Large intestine (tissue), 3 donors: ENCODE data around the gene ANKRD60. TPM values are rescaled to one million over a fixed set of nuclear protein-coding genes. Genes with fewer than 3 reads are reported as not detected.
A peak's percentile ranks its signal among the peaks of the same experiment; 100 is the strongest.

Experiments
- DNase-seq, 2 donors: peaks; one replicate each; pipeline versions ENCODE4 v3.0.0 to v3.0.0-alpha.2; 2013
- H3K27ac ChIP-seq: one replicate; pipeline ENCODE4 v1.5.1; 2013; ENCODE audit warnings: low read length
- H3K27me3 ChIP-seq: 2 replicates; pipeline ENCODE4 v1.6.1; 2013; ENCODE audit warnings: low read length; ENCODE audit not compliant: control insufficient read depth, insufficient read depth
- H3K36me3 ChIP-seq: 2 replicates; pipeline ENCODE4 v1.6.1; 2013; ENCODE audit warnings: low read length; ENCODE audit not compliant: control insufficient read depth, insufficient read depth
- H3K4me1 ChIP-seq: one replicate; pipeline ENCODE4 v1.6.1; 2013; ENCODE audit warnings: low read length; ENCODE audit not compliant: control insufficient read depth, insufficient read depth
- H3K4me3 ChIP-seq: one replicate; pipeline ENCODE4 v1.5.1; 2013; ENCODE audit warnings: low read length
- H3K9me3 ChIP-seq: one replicate; pipeline ENCODE4 v1.6.1; 2013; ENCODE audit warnings: mild to moderate bottlenecking, low read depth, low read length, moderate library complexity; ENCODE audit not compliant: control insufficient read depth
- WGBS: methylation state at CpG from one replicate; pipeline ENCODE4 v1.1.5; 2013; ENCODE audit warnings: low lambda C conversion rate; ENCODE audit not compliant: insufficient coverage; 5-methylcytosine and 5-hydroxymethylcytosine counted together
- polyA plus RNA-seq: library from polyadenylated mRNA; unstranded; fragments of 120-200 nt; gene quantifications from one replicate; pipeline ENCODE4 v1.2.1, GENCODE V29; 2013

Gene ANKRD60
- polyA plus RNA-seq, 1 donor: not detected

DNA sequence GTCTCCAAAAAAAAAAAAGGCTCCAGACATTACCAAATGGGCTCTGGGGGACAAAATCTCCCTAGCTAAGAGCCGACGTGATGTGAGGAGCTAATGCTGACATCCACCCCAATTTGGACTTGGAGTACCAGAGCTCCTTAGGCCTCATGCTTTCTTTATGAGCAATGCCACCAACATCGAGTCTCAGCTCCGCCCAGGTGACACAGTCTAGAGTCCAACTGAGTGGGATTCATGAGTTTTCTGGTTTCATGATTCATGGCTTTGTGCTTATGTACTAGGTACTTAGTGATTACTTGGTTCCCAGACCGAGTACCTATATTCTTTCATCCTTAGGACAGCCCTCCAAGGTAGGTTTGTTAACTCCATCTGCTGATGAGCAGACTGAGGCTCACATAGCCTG lies 4.4 kb downstream of the ANKRD60 start:
- Histone ChIP-seq H3K4me3 (no peak overlapping the region), H3K36me3 (no peaks in the 10 kb centered on the region), H3K9me3 (peaks cover 6% of the 10 kb centered on the region), H3K27ac (no peak overlapping the region), H3K27me3 (peaks cover 74% of the 10 kb centered on the region), H3K4me1 (no peaks in the 10 kb centered on the region)
- WGBS: no CpG with 5 or more reads among the region's 5 CpGs
- peak in 1 of 2 donors; percentile 44 for DNase-seq

DNA sequence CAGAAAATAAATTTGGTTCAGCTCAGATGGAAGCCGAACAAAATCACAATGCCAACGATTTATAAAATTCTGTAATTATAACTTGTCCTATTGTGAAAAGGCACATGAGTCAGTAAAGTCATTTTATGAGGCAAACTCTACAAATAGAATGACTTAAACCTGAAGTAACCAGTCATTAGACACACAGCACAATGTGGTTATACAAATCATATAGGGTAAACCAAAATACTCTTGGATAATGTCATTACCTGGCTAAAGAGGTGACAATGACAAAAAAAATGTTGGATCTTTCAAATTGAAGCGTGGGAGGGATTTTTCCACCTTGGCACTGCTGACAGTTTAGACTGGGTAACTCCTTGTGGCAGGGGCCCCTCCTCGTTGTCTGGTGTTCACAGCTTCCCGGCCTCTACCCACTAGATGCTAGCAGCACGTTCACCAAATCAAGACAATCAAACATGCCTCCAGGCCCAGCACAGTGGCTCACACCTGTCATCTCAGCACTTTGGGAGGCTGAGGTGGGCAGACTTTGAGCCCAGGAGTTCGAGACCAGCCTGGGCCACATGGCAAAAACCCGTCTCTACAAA lies 5.0 kb downstream of the ANKRD60 start:
- DNase-seq: no peak
- 80% methylated on average over 1 of the region's 8 CpGs for WGBS

DNA sequence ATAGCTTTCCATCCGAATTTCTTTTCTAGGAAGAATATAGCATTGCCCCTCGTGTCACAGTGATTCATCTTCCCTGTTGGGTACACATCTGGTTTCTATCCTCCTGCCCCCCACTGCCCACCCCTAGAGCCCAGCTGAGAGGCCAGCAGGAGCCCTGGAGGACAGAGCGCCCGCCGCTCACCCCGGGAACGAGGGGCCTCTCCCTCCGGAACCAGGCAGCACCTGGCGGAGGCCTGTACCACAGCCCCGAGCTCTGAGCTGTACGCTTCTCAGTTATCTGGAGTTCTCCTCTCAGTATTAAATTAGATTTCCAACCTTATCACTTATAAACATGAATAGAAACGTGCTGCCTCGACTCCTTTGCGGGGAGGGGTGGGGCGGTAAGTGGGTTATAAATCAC lies 6.0 kb downstream of the ANKRD60 start:
- Histone ChIP-seq H3K36me3 (no peaks in the 10 kb centered on the region), H3K4me3 (no peak overlapping the region), H3K27me3 (peaks cover 66% of the 10 kb centered on the region), H3K27ac (no peak overlapping the region), H3K4me1 (no peaks in the 10 kb centered on the region), H3K9me3 (peaks cover 9% of the 10 kb centered on the region)
- DNase-seq: no peak
- 100% methylated on average over 1 of the region's 15 CpGs for WGBS

More for the DNA sequence above, 5.0 kb downstream of the ANKRD60 start:
- H3K27me3 ChIP-seq: peaks cover 75% of the 10 kb centered on the region
- no peak overlapping the region for H3K27ac ChIP-seq
- peaks cover 9% of the 10 kb centered on the region for H3K9me3 ChIP-seq
- no peaks in the 10 kb centered on the region for H3K4me1 ChIP-seq
- H3K36me3 ChIP-seq: no peaks in the 10 kb centered on the region
- H3K4me3 ChIP-seq: no peak overlapping the region

DNA sequence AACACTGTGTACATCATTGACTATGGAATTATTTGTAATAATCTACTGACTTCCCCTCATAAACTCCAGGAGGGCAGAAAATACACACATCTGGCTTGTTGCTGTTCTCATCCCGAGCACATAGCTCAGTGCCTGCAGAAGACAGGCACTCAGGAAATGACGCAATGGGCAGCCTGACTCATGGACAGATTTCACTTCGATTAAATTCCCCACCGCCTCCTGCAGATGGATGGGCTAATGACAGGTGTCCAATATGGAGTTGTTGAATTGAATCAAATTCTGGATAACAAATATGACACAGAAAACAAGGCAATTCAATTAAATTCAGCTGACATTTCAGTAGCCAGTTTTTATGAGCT lies 9.1 kb downstream of the ANKRD60 start:
- no peaks in the 10 kb centered on the region for H3K36me3 ChIP-seq
- no peak for DNase-seq
- H3K9me3 ChIP-seq: peaks cover 9% of the 10 kb centered on the region
- WGBS: no CpG with 5 or more reads among the region's 4 CpGs
- peaks cover 41% of the 10 kb centered on the region for H3K27me3 ChIP-seq
- no peak overlapping the region for H3K4me3 ChIP-seq
- H3K27ac ChIP-seq: no peak overlapping the region
- H3K4me1 ChIP-seq: no peaks in the 10 kb centered on the region

DNA sequence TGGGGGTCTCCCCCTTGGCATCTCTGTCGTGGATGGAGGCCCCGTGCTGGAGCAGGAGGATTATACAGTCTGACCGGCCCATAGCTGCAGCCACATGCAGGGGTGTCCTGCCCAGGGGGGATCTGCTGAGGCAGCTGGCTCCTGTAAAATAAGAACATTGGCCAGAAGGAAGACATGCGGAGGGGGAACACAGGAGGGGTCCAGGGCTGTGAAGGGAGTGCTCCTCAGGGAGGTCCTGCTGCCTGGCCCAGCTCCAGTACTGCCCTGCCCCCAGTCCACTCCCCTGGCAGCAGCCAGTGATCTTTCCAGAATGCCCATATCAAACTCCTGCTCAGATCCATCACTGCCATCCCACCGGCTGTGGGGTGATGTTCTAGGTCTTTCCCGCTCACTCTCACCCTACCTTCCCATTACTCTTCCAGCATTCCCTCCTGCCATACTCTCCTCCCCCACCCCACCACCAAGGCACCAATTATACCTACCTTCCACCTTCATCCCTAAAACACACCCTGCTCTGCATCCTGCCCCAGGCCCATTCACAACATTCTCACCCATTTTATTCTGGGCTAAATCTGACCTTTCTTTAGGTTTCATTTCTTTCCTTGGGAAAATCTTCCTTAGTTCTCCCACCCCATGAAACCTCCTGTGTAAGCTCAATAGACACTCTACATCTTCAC lies 9.7 kb downstream of the ANKRD60 start:
- Histone ChIP-seq H3K9me3 (peaks cover 9% of the 10 kb centered on the region), H3K4me1 (no peaks in the 10 kb centered on the region), H3K36me3 (no peaks in the 10 kb centered on the region), H3K4me3 (no peak overlapping the region), H3K27ac (no peak overlapping the region), H3K27me3 (peaks cover 38% of the 10 kb centered on the region)
- no peak for DNase-seq
- 100% methylated on average over 2 of the region's 6 CpGs for WGBS

DNA sequence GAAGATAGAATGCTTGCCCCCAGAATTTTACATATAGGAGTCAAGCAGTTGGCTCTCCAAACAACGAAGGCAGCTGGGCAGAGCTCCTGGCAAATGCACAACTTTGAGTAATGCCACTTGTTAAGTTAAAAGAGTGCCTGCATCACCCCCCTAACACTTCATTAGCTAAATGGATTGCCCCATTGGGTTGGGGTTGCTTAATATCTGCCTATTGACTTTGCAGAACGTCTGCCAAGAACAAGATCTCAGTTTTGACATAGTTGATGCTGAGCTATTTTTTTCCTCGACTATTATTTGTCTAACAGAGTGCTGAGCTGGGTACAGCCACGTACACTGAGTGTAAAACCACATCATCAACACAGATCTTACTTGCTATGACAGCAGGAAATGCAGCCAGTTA lies 12.1 kb downstream of the ANKRD60 start:
- Histone ChIP-seq H3K36me3 (no peaks in the 10 kb centered on the region), H3K9me3 (peaks cover 9% of the 10 kb centered on the region), H3K27me3 (peaks cover 35% of the 10 kb centered on the region), H3K27ac (no peak overlapping the region), H3K4me1 (no peaks in the 10 kb centered on the region), H3K4me3 (no peak overlapping the region)
- no peak for DNase-seq
- WGBS: 80% methylated on average over 1 of the region's 4 CpGs

DNA sequence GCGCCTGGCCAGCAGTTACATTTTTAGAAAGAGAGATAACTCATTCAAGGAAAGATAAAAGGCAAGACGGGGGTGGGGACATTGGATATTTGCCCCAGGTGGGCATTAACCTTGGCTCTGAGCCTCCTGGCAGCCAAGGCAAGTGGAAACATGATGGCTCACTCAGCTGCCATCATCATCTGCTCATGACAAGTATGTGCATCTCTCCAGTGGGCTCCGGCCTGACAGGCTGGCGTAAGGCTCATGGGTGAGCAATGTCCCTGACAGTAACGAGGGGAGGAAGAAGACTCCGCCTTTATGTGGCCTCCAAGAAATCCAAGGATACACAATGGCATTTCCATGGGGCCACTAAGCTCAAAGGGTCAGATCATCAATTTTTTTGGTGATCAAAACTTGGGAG lies 13.3 kb downstream of the ANKRD60 start:
- H3K36me3 ChIP-seq: no peaks in the 10 kb centered on the region
- WGBS: no CpG with 5 or more reads among the region's 6 CpGs
- peaks cover 6% of the 10 kb centered on the region for H3K9me3 ChIP-seq
- no peak overlapping the region for H3K4me3 ChIP-seq
- H3K4me1 ChIP-seq: no peaks in the 10 kb centered on the region
- no peak overlapping the region for H3K27ac ChIP-seq
- no peak for DNase-seq
- peaks cover 39% of the 10 kb centered on the region for H3K27me3 ChIP-seq

DNA sequence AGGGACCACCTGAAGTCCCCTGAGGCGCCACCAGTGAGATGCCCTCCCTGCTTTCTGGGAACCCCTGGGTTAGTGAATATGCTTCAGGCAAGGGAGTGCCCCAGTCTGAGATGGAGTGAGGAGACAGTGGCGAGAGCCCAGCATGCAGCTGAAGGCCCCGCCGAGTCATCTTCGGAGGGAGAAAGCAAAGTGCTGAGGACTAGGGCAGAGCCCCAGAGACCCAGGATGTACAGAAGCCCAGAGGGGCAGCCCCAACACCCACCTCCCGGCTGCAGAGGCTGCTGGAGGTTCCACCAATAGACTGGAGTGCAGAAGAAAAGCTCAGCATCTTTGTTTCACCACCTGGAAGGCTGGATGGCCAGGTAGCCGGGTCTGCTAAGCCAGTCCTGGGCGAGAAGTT lies 14.1 kb downstream of the ANKRD60 start:
- H3K9me3 ChIP-seq: peaks cover 6% of the 10 kb centered on the region
- no peak overlapping the region for H3K27ac ChIP-seq
- WGBS: no CpG with 5 or more reads among the region's 8 CpGs
- peaks cover 39% of the 10 kb centered on the region for H3K27me3 ChIP-seq
- DNase-seq: no peak
- H3K36me3 ChIP-seq: no peaks in the 10 kb centered on the region
- no peaks in the 10 kb centered on the region for H3K4me1 ChIP-seq
- H3K4me3 ChIP-seq: no peak overlapping the region

DNA sequence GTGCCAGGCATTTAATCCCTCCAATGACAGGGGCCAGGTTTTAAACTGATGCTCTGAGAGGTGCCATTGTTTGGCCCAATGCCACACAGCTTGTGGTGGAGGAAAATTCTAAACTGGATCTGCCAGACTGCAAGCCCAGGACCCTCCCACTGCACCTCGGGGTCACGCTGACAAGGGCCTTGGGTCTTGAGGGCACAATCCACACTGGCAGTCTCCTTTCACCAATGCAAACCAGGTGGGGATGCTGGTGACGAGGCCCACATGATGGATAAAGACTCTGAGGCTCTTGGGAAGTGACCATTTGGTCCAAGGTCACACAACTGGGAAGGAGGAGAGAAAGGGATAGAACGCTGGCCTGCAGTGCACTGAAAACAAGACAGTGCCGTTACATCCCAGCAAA lies 14.7 kb downstream of the ANKRD60 start:
- H3K27me3 ChIP-seq: peaks cover 35% of the 10 kb centered on the region
- WGBS: no CpG with 5 or more reads among the region's 5 CpGs
- no peak overlapping the region for H3K4me3 ChIP-seq
- no peaks in the 10 kb centered on the region for H3K36me3 ChIP-seq
- H3K9me3 ChIP-seq: peaks cover 3% of the 10 kb centered on the region
- H3K4me1 ChIP-seq: no peaks in the 10 kb centered on the region
- H3K27ac ChIP-seq: no peak overlapping the region
- DNase-seq: no peak

DNA sequence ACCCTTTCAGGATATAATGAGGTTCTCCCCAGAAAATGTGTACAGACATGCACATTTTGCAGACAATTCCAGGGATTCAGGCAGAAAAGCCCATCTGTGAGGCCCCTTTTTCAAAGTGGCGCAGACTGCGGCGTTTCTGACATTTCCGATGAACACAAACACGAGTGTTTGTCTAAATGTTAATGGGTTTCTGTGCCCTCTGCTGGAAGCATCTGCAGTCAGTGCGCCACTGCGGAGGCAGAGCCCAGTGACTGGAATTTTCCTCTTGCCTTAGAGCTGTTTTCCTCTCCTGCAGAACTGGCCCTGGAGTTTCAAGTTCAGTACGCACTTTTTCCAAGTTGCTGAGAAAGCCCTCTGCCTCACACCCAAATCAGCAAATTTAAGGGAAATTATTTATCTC lies 15.3 kb downstream of the ANKRD60 start:
- Histone ChIP-seq H3K4me3 (no peak overlapping the region), H3K27ac (no peak overlapping the region), H3K4me1 (no peaks in the 10 kb centered on the region), H3K36me3 (no peaks in the 10 kb centered on the region), H3K9me3 (no peaks in the 10 kb centered on the region), H3K27me3 (peaks cover 32% of the 10 kb centered on the region)
- no CpG with 5 or more reads among the region's 8 CpGs for WGBS
- no peak for DNase-seq

DNA sequence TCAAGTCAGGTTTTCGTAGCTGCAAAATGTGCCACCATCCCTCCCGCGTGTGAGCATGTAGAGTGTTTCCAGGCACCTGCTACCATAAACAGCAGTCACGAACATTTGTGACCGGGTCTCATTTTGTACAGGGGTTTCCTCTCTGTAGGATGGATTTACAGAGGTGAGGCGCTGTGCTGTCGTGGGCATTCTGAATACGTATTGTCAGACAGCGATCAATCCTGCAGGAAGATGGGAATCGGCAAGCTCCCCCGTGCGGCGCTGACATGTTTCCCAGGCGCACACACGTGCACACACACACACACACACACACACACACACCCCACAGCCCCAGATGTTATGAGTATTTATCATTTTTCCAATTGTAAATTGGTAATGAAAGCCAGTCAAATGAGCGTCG lies 15.8 kb downstream of the ANKRD60 start:
- peaks cover 32% of the 10 kb centered on the region for H3K27me3 ChIP-seq
- no peak for DNase-seq
- H3K27ac ChIP-seq: no peak overlapping the region
- no peaks in the 10 kb centered on the region for H3K36me3 ChIP-seq
- WGBS: no CpG with 5 or more reads among the region's 17 CpGs
- no peak overlapping the region for H3K4me3 ChIP-seq
- no peaks in the 10 kb centered on the region for H3K4me1 ChIP-seq
- H3K9me3 ChIP-seq: no peaks in the 10 kb centered on the region
